Activated CD4-positive, alpha-beta T cell treated with anti-CD3 and anti-CD28 coated beads, Interleukin-2, amount 50 U/mL, for 16 hours (primary cell): ENCODE data around the gene PER2.

Experiments used
- DNase-seq: peaks from one replicate; pipeline ENCODE4 v3.0.0-alpha.2; 2020

PER2 gene

DNA sequence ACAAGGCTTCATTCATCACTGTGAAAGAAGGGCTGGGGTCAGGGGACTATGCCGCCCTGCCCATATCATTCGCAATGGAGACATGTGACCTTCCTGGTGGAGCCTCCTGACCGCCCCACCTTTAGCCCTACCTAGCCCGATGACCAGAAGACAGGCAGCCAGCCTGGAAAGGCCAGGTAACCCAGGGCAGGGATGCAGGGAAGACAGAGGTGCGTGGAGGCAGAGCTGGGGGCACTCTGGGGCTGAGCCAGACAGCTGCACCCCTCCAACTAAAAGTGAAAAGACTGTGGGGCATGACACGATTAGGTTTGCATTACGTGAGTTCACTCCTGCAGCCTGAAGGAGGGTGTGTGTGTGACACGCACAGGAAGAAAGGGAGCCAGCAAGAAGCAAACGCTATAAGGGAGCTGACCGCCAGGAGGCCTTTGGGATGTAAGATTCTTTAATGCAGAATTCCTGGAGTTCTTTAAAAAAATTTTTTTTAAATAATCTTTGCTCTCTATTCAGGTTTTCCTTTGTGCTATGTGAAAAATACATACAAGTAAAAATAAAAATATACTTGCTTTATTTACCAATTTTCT is 44.8 kb downstream of the PER2 start:
- DNase-seq, result no peak

DNA sequence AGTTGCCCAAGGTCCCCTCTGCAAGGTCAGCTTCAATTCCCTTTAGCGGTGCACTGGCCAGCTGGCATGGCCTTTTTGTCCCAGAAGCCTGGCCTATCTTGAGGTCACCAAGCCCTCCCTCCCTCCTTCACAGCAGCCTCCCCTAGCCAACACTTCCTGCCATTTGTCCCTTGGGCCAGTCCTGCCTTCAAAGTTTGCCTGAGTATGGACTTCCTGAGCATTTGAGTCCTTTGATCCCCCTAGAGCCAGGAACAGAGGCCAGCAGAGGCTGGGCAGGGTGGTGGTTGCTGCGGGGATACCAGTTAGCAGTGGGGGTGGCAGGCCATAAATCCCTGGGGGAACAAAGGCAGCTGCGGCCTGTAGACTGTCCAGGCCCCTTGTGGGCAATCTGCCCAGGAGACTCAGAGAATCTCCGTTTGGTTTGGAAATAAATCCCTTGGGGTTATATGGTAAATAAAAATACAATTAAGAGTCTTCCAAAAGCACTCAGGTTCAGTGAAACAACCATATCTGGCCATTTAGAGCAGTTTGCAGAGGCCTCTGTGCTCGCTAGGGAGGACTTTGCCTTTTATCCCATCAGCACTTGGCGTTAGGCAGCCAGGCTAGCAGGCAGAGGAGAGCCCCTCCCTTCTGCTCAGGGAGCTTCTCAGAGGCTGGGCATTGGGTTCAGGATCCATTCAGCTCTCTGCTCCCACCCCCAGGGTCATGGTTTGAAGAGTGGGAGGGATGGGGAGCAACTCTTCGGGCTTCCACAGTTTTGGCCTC is 45.5 kb downstream of the PER2 start:
- DNase-seq, result no peak

DNA sequence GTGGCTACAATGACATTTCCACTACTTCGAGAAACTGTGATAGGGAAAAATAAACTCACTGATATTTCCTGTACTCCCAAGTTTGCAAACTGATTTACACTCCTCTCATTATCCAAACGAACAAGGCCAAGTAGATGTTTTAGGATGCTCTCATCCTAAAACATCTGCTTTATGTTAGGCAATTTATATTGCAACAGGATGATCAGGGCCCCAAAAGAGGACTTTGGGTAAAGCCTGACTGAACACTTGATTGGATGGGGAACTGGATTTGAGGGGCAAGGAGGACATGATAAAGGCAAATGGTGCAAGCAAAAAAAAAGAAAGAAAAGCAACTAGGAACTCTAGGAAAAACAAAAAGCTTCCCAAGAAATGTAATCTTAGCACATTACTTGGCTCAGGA is 46.4 kb downstream of the PER2 start:
- DNase-seq, result no peak

DNA sequence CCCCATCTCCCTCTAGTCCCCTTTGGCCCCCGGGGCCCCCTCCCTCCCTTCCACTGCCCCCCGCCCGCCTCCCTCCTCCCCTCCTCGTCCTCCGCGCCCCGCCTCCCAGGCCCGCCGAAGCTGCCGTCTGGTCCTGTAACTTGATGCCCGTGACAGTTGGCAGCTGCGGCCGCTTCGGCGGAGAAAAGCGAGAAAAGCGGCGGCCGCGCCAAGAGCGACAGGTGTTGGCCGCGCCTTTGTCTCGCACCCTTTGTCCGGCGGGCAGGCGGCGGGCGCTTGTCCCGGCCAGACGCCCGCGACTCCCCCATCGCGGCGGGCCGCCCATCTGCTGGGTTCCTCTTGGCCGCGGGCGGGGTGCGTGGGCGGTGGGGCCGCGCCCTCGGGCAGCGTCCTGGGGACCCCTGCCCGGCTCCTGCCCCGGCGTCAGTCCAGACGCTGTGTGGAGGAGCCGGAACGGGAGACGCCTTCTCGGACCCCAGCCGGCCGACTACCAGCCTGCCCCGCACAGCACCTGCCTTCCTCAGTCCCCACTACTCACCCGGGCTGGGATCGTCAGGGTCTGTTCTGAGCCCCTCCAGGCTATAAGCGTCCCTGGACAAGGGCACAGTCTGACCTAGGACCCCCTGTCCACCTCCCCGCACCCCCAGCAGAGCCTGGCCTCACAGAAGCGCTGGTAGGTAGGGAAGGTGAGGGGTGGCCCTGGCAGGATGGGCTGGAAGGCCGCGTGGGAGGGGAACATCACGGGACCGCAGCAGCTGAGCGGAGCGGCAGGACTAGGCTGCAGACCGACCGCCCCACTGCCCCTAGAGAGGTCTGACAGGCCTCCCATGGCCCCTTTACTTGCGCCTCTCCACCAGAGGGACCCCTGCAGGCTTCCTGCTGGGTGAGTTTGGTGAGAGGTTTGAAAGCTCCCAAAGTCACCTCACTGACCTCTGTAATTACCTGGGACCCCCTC is 47.4 kb downstream of the PER2 start:
- no peak for DNase-seq

DNA sequence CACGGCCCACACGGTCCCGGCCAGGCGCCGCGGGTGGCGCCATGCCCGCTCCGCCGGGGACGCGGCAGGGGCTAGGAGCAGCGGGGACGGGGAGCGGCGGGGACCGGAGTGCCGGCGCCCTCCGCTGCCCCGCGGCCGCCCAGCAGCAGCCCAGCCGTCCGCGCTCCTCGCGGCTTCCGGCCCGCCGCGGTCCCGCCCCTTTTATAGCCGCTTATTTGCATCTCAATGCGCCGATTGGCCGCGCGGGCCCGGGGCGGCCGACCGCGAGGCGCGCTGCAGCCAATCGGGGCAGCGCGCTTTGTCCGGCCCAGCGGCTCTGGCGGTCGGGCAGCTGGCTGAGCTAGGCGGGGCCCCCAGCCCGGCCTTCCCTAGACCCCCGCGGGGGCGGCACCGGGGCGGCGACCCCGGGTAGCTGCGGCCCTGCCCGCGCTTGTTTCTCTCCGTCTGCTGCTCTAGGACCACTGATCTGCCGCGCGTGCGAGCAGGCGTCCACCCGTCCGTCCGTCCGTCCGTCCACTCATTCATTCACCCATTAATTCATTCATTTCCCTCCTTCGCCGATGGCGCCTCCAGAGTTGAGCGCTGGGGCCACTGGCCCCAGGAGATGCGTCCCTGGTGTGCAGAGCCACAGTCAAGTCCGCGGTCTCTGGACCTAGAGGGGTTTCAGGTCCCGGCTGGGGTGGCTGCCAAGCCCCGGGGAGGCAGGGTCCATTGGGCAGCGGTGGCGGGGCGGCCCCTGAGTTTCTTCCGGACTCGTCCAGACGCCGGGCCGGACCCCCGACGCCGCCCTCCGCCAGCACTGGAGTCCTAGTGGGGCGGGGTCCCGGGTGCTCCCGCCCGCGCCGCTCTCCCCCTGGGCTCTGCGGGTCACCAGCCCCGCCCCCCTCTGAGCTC is 48.3 kb downstream of the PER2 start, which contains the start of gene HES6:
TSS of gene HES6 (minus strand) at position 176 of the 894 bp plus-strand sequence. CDS start at position 43, 133 bp downstream.
- DNase-seq, result peak; percentile 76

DNA sequence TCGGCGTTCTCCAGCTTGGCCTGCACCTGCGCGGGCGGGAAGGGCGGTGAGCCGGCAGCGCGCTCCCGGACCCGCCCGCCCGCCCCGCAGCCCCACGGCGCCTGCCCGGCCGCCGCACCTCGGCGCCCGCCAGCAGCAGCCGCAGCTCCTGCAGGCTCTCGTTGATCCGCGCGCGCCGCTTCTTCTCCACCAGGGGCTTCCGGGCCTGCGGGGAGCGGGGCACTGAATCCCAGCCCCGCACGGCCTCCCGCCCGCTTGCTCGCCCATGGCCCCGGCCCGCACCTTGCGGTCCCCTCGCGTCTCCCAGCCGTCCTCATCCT is 48.9 kb downstream of the PER2 start:
- DNase-seq, result no peak

DNA sequence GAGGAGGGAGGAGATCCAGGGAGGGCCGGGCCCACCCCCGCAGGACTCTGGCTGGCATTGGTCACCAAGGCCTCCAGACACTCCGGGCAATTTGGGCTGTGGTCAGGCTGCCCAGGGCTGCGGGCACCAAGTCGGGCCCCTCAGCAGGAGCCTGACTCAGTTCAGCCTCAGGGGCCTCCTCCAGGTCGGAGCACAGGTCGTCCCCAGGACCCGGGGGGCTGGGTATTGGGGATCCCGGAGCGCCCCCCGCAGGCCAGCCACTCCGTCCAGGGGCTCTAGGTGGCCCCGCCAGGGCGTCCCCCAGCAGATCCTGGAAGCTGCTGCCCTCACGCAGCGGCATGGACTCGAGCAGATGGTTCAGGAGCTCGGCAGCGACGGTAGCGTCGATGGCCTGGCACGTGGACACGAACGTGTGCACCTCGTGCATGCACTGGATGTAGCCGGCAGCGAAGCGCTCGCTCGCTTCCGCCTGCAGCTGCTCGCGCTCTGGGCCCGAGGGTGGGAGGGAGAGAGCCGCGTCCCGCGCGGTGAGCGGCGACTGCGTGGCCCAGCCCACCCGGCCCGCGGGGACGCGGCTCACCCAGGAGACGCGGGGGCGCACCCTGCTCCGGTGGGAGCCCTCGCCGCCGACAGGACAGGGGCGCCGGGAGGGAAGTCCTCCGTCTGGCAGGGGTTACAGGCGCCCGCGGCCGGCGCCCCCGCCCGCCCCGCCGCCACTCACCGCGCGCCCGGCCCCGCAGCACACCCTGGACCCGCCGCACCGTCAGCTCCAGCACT is 49.5 kb downstream of the PER2 start:
- peak; percentile 33 for DNase-seq

DNA sequence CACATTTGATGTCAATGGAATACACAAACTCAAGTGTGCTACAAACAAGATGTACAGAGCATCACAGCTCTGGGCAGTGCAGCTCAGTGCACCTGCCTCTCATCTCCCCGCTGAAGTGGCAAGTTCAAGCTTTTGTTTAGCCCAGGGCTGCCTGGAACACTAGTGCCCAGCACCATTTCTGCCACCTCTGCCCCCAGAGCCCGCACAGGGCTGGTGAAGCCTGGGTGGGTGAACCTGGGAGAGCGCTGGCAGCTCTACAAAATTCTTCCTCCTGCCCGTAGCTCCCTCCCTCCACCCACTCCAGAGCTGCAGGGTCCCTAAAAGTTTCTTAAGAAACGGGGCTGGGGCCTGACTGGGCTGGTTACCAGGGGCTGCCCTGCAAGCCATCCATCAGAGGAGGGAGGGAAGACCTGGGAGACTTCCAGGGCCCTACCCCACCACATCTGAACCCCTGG is 50.1 kb downstream of the PER2 start:
- no peak for DNase-seq

DNA sequence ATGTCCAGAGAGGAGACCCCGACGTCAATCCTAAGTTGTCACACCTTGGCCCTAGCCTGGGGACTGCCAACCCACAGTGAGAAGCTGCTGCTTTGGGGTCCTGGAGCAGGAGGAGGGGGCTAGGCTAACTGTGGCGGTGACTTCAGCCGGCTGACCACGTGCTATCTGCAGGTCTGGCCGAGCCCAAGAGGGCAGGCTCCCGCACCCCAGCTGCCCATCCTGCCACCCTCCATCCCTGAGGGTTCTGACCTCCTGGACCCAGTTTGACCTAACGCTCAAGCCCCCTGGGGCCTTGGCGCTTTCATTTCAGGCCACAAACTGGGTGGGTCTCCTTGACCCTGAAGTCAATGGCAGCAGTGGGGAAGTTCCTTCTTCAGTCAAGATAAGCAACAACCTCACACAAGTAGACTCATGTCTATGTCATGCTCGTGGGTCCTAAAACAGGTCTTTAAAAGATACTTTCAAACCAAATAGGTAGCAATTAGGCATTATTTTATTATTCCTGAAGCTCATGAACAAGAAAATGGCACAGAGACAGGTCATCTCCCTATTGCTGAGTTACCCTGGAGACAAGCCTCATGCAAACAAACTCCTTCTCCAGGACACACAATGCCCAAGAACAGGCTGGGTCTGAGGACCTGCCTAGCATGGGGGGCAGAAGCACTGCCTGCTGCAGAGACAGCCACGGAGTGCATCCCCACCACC is 50.8 kb downstream of the PER2 start:
- DNase-seq, result no peak

DNA sequence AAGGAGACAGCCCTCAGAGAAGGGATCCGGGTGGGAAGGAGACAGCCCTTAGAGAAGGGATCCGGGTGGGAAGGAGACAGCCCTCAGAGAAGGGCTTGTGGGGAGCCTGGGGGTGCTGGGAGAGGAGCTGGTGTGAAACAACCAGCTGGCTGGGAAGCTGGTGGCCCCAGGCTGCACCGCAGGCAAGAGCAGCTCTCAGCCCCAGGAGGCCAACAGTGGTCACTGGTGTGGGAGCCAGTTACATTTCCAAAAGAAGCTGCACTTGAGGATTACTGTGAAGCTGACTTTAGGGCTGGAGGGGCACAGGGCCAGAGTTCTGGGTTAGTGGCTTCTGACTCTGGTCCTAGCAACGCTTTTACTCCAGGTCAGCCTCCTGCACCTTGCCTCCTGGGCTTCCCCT is 51.8 kb downstream of the PER2 start:
- DNase-seq, result no peak

DNA sequence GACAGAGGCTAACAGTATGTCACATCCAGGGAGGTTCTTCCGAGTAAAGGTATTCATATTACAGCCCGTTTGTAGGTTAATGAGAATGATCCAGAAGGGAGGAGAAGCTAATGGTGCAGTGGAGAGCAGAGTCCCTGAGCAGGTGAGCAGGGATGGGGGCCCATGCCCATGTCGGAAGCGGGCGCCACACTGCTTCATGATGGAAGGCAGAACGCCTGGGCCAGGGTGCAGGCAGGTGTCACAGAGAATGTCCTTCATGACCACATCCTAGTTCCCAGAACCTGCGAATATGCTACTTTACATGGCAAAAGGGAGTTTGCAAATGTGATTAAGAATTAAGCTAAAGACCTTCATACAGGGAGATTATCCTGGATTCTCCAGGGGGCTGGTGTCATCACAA is 52.6 kb downstream of the PER2 start:
- DNase-seq, result no peak

DNA sequence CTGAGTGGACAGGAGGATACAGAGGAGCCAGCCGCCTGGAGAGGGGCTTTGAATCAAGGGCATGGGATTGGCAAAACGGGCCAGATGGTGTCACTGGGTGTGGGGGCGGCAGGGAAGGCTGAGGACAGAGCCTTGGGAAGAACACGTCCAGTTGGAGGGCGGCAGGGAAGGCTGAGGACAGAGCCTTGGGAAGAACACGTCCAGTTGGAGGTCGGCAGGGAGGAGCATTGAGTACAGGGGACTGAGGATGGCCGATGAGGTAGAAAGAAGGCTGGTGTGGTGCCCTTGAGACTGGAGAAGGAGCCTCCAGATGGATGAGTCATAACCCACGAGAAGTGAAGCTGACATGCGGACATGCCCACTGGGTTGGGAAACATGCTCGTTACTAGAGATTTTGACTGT is 53.1 kb downstream of the PER2 start:
- no peak for DNase-seq

DNA sequence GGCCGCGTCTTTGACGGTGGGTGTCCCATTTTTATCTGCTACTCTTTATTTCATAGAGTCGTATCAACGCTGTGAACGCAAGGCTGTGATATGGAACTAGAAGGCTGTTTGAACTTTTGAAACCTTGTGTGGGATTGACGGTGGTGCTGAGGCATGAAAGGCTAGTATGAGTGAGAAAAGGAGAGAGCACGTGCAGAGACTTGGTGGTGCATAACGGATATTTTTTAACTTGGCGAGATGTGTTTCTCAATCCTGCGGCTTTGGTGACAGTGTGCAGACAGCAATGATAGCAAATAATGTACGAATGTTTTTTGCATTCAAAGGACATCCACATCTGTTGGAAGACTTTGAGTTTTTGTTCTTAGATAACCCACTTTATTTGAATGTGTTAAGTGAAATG is 54.8 kb downstream of the PER2 start:
- DNase-seq, result no peak

DNA sequence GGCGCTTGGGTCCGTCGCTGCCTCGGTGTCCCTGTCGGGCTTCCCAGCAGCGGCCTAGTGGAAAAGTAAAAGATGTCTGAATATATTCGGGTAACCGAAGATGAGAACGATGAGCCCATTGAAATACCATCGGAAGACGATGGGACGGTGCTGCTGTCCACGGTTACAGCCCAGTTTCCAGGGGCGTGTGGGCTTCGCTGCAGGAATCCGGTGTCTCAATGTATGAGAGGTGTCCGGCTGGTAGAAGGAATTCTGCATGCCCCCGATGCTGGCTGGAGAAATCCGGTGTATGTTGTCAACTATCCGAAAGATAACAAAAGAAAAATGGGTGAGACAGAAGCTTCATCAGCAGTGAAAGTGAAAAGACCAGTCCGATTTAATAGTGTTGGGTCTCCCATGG is 56.6 kb downstream of the PER2 start:
- DNase-seq, result no peak

DNA sequence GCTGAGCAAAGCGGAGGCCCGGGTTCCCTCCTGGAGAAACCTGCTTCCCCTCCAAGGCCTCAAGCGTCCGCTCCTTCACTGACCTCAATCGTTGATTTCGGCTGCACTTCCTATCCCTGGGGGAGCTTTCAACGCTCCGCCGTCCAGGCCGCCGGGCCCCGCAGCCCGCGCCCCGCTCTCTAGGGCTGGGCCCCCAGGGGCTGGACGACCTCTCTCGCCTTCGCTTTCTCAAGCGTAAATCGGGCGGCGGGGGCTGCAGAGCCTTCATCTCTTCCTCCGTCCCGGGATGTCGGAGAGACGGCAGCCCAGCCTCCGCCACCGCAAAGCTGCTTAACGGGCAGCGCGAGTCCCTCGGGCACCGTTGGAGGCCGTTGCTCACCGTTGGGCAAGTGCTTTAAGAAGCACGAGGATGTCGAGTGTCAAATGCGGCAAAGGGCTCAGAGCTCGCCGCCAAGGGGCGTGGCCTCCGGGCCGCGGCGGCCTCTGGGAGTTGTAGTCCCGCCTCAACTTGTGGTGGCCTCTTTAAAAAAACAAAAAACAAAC is 57.1 kb downstream of the PER2 start:
- peak; percentile 67 for DNase-seq

DNA sequence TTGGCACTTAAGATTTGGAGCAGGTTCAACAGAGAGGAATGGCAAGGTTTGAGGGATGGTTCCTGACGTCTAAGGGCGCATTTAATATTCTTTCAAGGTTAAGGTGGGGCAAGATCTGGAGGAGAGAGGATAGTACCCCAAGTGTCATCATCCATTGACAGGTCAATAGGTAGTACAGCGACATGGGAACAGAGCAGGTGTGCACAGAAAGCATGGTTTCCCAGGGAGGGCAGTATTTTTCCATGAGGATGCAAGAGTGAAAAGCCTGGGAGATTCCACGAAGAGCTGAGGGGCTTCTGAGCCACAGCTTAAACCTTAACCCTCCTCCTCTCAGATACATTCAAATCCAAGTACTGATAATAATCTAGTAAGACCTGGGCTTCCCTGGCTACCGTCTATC is 57.7 kb downstream of the PER2 start:
- DNase-seq, result no peak

DNA sequence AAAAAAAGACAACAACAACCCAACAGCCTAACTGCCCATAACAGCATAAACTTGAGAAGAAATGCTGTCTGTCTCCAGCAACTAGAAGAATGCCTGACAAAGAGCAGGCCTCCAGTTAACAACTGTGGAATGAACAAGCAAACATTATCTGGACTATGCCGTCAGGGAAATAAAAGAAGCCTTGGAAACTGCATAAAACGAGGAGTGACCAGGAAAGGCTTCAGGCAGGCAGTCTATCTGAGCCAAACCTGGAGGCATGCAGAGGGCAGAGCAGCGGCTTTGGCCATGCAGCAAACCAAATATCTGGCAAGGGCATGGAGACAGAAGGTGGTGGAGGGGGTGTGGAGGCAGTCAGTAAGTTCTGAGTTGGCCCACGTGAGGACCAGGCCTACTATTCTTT is 59.7 kb downstream of the PER2 start:
- no peak for DNase-seq

DNA sequence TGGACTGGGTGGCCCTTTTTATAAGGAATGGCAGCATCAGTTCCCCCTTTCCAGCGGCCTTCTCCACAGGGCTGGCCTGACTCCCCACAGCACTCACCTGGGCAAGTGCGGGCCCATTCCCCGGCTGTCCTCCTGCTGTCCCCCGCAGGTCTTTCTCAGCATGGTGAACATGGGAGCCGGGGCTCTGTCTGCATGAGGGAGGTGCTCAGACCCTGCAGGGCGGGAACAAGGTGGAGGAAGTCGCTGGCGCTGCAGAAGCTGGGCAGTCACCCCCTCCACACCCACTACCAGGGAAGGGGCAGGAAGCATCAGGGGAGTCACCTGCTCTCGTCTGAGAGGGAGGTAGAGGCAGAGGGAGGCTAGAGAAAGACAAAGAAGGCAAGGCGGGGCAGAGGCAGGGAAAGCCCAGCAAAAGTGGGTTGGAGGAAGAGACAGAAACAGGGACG is 60.8 kb downstream of the PER2 start:
- DNase-seq, result no peak

DNA sequence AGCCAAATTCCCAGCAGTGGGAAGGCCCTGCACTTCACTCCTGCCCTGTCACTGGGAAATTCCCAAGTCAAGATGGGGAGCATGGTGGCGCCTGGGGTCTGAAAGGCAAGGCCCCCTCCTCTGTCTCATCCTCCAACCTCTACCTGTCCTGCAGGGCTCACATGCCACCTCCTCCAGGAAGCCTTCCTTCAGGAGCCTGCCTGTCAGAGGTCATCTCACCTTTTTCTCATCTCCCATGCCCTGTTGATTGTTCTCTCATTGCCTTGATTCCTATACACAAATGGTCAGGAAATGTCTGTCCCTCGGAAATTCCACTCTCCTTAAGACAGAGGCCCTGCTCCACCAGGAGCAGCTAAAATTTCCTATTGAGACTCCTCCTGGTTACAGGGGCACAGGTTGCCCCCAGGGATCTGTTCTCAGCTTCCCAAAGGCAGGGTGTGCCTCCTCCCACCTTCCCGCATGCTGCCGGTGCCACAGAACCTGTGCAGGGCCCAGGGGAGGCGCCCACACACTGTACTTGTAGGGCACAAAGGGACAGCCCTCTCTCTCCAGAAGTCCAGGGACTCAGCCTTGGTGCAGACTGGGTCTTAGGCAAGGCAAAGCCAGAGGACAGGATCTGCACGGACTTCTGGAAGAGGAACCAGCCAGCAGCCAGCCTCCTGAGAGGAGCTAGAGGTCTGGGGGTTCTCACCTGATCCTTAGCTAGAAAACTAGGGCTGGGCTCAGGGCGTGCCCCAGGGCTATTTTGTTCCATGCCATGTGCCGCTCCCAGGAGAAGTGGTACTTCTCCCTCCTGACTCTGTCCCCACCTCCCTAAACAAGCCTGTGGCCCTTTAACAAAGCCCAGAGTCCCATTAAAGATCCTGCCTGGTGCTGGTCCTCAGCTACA is 61.5 kb downstream of the PER2 start:
- no peak for DNase-seq
